Stomach (tissue), 9 donors: Measurements from ENCODE around the gene SURF6. TPM values are rescaled to one million over a fixed set of nuclear protein-coding genes. Genes with fewer than 3 reads are reported as not detected.
A peak's percentile ranks its signal among the peaks of the same experiment; 100 is the strongest.

Source experiments
- DNase-seq, 2 donors: peaks; one replicate each; pipeline versions ENCODE4 v3.0.0 to v3.0.0-alpha.2; 2013 to 2019
- H3K27ac ChIP-seq, 5 donors: fragments of 200-600 bp in 4 of 5; sonication (generic) in 4 of 5; one replicate each; pipeline ENCODE4 v1.5.1; 2013 to 2019; ENCODE audit warnings: mild to moderate bottlenecking in 1 of 5, moderate library complexity in 1 of 5
- H3K27me3 ChIP-seq, 3 donors: fragments of 200-600 bp; sonication (generic); one replicate each; pipeline ENCODE4 v1.5.1; 2017 to 2019; ENCODE audit warnings: mixed run types in 1 of 3
- H3K36me3 ChIP-seq, 4 donors: fragments of 200-600 bp; sonication (generic); 1 replicate in 3 of 4; 2 replicates in 1 of 4; pipeline ENCODE4 v1.5.1; 2016 to 2019
- H3K4me1 ChIP-seq, 4 donors: fragments of 200-600 bp; sonication (generic); one replicate each; pipeline ENCODE4 v1.5.1; 2016 to 2019
- H3K4me3 ChIP-seq, 4 donors: fragments of 200-600 bp; sonication (generic) in 3 of 4; one replicate each; pipeline ENCODE4 v1.5.1; 2016 to 2019; ENCODE audit warnings: mild to moderate bottlenecking in 1 of 4
- H3K9me3 ChIP-seq, 4 donors: fragments of 200-600 bp; sonication (generic); one replicate each; pipeline ENCODE4 v1.5.1; 2016 to 2019
- CTCF ChIP-seq, 7 experiments: fragments of 450-650 bp in 4 of 7; fragments of 200-600 bp in 3 of 7; sonication (generic) in 3 of 7; IDR thresholded peaks; one replicate each; pipeline ENCODE4 v1.5.1; 2016 to 2019; ENCODE audit warnings: antibody characterized with exemption in 7 of 7, control low read depth in 2 of 7, mild to moderate bottlenecking in 1 of 7
- EP300 ChIP-seq: sonication (generic); formaldehyde crosslinking; IDR thresholded peaks from one replicate; pipeline ENCODE4 v1.6.1; 2017; ENCODE audit warnings: antibody characterized with exemption
- POLR2A ChIP-seq, 4 donors: fragments of 450-650 bp; IDR thresholded peaks; one replicate each; pipeline ENCODE4 v1.6.1; 2016; ENCODE audit warnings: antibody characterized with exemption in 4 of 4, control low read depth in 2 of 4, mild to moderate bottlenecking in 1 of 4, moderate library complexity in 1 of 4
- POLR2AphosphoS5 ChIP-seq, 3 donors: sonication (generic); formaldehyde crosslinking; IDR thresholded peaks; one replicate each; pipeline ENCODE4 v1.6.1; 2016; ENCODE audit warnings: antibody characterized with exemption in 3 of 3
- WGBS, 5 donors: extraction: QIAGEN DNeasy Blood & Tissue Kit in 3 of 5; methylation state at CpG; one replicate each; pipeline versions ENCODE4 v1.1.5 to v1.1.7; 2013 to 2018; 5-methylcytosine and 5-hydroxymethylcytosine counted together
- intact Hi-C: fragments of 100-400 bp; cut with DNase I; formaldehyde crosslinking; loops from one replicate; pipeline ENCODE4 v1.15.1; 2023; ENCODE audit warnings: low total_unique reads
- polyA plus RNA-seq, 3 donors: library from polyadenylated mRNA; stranded (reverse); fragments of 200-250 nt; gene quantifications; one replicate each; pipeline ENCODE4 v1.2.3, GENCODE V29; 2013
- total RNA-seq, 5 donors: library from RNA; depleted of rRNA; stranded (reverse); fragments of >200 nt; gene quantifications; one replicate each; pipeline versions ENCODE4 v1.1.0 to v1.2.3, GENCODE V29; 2014 to 2016
- donor health status: healthy with polysubstance abuse.
- donor health status: Bipolar disorder and iron deficiency.
- donor health status: healthy.

SURF6 gene
- total and polyA plus RNA-seq, 8 donors: 2.9 to 138 (median 14.1) TPM

- Histone ChIP-seq H3K27me3 (no peaks in the 10 kb centered on the region), H3K4me1 (no peaks in the 10 kb centered on the region), H3K4me3 (no peak overlapping the region), H3K27ac (no peak overlapping the region), H3K9me3 (no peaks in the 10 kb centered on the region), H3K36me3 (no peaks in the 10 kb centered on the region)
- DNase-seq: no peak
- intact Hi-C loops: no loop called here
- no peak for TF ChIP-seq POLR2A (IDR thresholded peaks at IDR 0.05)
- TF ChIP-seq CTCF (IDR thresholded peaks at IDR 0.05): no peak
- TF ChIP-seq POLR2AphosphoS5 (IDR thresholded peaks at IDR 0.05): no peak
- TF ChIP-seq EP300: no peak
- 61 to 86% (median 76%) methylated on average over 2 of the region's 2 CpGs for WGBS, 5 donors
These were observed 20.0 kb downstream of the SURF6 start for GRCh38 chr9:133315997-133316396.

GRCh38 chr9:133309608-133310007 lies 26.4 kb downstream of the SURF6 start:
- peaks cover 0 to 28% (median 0%) of the 10 kb centered on the region in 3 donors for H3K27me3 ChIP-seq
- intact Hi-C loops: no loop called here
- no peaks in the 10 kb centered on the region for H3K9me3 ChIP-seq
- H3K36me3 ChIP-seq: no peaks in the 10 kb centered on the region
- TF ChIP-seq POLR2A (IDR thresholded peaks at IDR 0.05): no peak
- TF ChIP-seq CTCF (IDR thresholded peaks at IDR 0.05): no peak
- no peak for TF ChIP-seq POLR2AphosphoS5 (IDR thresholded peaks at IDR 0.05)
- TF ChIP-seq EP300: no peak
- DNase-seq: no peak
- no peak overlapping the region for H3K27ac ChIP-seq
- 74 to 84% (median 82%) methylated on average over 6 of the region's 6 CpGs for WGBS, 5 donors
- H3K4me1 ChIP-seq: no peaks in the 10 kb centered on the region
- no peak overlapping the region for H3K4me3 ChIP-seq

- DNase-seq: no peak
- intact Hi-C loops: no loop called here
- Histone ChIP-seq H3K4me1 (no peaks in the 10 kb centered on the region), H3K36me3 (no peaks in the 10 kb centered on the region), H3K9me3 (no peaks in the 10 kb centered on the region), H3K27ac (no peak overlapping the region), H3K27me3 (peaks cover 0 to 42% (median 0%) of the 10 kb centered on the region in 3 donors), H3K4me3 (no peak overlapping the region)
- WGBS, 5 donors: 72 to 80% (median 76%) methylated on average over 16 of the region's 16 CpGs
- TF ChIP-seq POLR2AphosphoS5 (IDR thresholded peaks at IDR 0.05): no peak
- TF ChIP-seq CTCF (IDR thresholded peaks at IDR 0.05): no peak
These were observed 28.7 kb downstream of the SURF6 start for GRCh38 chr9:133307301-133307700.

GRCh38 chr9:133306242-133307204 lies 29.5 kb downstream of the SURF6 start:
- Histone ChIP-seq H3K27ac (no peak overlapping the region), H3K27me3 (peaks cover 0 to 42% (median 0%) of the 10 kb centered on the region in 3 donors), H3K4me3 (no peak overlapping the region), H3K36me3 (no peaks in the 10 kb centered on the region), H3K9me3 (no peaks in the 10 kb centered on the region), H3K4me1 (no peaks in the 10 kb centered on the region)
- DNase-seq: peak in 1 of 2 donors; percentile 31
- intact Hi-C loops: no loop called here
- 71 to 79% (median 78%) methylated on average over 29 to 31 of the region's 31 CpGs for WGBS, 5 donors
- no peak for TF ChIP-seq POLR2A (IDR thresholded peaks at IDR 0.05)
- no peak for TF ChIP-seq EP300
- TF ChIP-seq POLR2AphosphoS5 (IDR thresholded peaks at IDR 0.05): no peak
- TF ChIP-seq CTCF (IDR thresholded peaks at IDR 0.05): no peak
